ENCODE results near the gene IGSF23. TPM values are rescaled to one million over a fixed set of nuclear protein-coding genes. Genes with fewer than 3 reads are reported as not detected.

Gene IGSF23
- total and polyA plus RNA-seq, 7 donors, result not detected

DNA sequence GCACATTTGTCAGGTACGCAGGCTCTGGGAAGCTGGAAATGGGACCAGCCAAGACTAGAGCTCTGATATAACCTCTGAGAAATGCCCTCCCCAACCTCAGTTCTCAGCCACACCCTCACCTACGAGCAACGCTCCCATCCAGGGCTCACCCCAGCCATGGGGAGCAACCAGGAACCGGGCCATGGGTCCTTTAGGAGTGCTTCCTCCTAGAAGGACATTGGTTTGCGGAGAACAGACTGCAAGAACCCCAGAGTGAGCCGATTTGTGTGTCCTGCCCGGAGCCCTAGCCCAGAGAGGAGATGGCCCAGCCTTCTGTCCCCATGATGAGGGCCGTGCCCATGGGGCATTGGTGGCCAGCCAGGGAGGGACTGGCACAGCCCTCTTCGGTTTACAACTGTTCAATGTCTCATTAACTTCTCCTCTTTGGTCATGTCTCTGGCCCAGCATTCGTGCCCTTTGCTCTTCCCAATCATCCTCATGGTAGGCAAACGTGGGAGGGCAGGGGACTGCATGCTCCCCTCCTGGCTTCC is 32.9 kb upstream of the IGSF23 start:
- DNase-seq, result no peak
- intact Hi-C loops (cut with DNase I), result no loop called here
- 34 to 68% methylated on average over 11 of the region's 11 CpGs for WGBS, 2 donors
- Histone ChIP-seq H3K4me3 (no peak overlapping the region), H3K36me3 (no peaks in the 10 kb centered on the region), H3K9me3 (no peaks in the 10 kb centered on the region), H3K27ac (no peak overlapping the region), H3K27me3 (peaks cover 0 to 7% (median 5%) of the 10 kb centered on the region in 3 donors), H3K4me1 (no peaks in the 10 kb centered on the region)
- no peak for TF ChIP-seq POLR2AphosphoS5 (IDR thresholded peaks at IDR 0.05)
- TF ChIP-seq, protein P1, sequence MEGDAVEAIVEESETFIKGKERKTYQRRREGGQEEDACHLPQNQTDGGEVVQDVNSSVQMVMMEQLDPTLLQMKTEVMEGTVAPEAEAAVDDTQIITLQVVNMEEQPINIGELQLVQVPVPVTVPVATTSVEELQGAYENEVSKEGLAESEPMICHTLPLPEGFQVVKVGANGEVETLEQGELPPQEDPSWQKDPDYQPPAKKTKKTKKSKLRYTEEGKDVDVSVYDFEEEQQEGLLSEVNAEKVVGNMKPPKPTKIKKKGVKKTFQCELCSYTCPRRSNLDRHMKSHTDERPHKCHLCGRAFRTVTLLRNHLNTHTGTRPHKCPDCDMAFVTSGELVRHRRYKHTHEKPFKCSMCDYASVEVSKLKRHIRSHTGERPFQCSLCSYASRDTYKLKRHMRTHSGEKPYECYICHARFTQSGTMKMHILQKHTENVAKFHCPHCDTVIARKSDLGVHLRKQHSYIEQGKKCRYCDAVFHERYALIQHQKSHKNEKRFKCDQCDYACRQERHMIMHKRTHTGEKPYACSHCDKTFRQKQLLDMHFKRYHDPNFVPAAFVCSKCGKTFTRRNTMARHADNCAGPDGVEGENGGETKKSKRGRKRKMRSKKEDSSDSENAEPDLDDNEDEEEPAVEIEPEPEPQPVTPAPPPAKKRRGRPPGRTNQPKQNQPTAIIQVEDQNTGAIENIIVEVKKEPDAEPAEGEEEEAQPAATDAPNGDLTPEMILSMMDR (IDR thresholded peaks at IDR 0.05), result no peak

GRCh38 chr19:44581288-44581687 is 32.1 kb upstream of the IGSF23 start:
- TF ChIP-seq, protein P1 (IDR thresholded peaks at IDR 0.05), result no peak
- TF ChIP-seq POLR2AphosphoS5 (IDR thresholded peaks at IDR 0.05) (no peak), POLR2A (IDR thresholded peaks at IDR 0.05) (no peak), EP300 (IDR thresholded peaks at IDR 0.05) (no peak)
- Histone ChIP-seq H3K27ac (no peak overlapping the region), H3K4me1 (no peaks in the 10 kb centered on the region), H3K36me3 (no peaks in the 10 kb centered on the region), H3K4me3 (no peak overlapping the region), H3K27me3 (peaks cover 0 to 7% (median 5%) of the 10 kb centered on the region in 3 donors), H3K9me3 (no peaks in the 10 kb centered on the region)
- no peak for DNase-seq
- 93 to 99% methylated on average over 2 of the region's 2 CpGs for WGBS, 2 donors
- intact Hi-C loops (cut with DNase I), result no loop called here

DNA sequence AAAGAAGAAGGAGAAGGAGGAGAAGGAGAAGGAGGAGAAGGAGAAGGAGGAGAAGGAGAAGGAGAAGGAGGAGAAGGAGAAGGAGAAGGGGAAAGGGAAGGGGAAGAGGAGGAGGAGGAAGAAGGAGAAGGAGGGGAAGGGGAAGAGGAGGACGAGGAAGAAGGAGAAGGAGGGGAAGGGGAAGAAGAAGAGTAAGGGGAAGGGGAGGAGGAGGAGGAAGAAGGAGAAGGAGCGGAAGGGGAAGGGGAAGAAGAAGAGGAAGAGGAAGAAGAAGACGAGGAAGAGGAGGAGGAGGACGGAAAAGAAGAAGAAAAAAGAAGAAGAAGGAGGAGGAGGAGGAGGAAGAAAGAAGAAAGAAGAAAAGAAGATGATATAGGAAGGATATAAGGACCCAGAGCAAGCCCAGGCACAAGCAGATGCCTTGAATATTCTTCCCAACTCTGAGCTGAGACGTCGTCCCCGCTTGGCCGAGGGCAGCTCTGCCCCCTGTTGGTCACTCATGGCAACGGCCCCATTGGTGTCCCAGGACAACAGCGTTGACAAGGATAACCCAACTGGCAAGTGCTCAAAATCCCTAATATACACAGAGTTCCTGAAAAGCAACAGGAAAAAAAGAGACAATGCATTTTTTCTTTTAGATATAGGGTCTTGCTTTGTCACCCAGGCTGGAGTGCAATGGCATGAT is 30.6 kb upstream of the IGSF23 start:
- WGBS, 2 donors, result 29 to 32% methylated on average over 10 of the region's 10 CpGs
- no peak for TF ChIP-seq EP300 (IDR thresholded peaks at IDR 0.05)
- TF ChIP-seq, protein P1 (IDR thresholded peaks at IDR 0.05), result no peak
- no peak for TF ChIP-seq POLR2A (IDR thresholded peaks at IDR 0.05)
- no peak for TF ChIP-seq POLR2AphosphoS5 (IDR thresholded peaks at IDR 0.05)
- Histone ChIP-seq H3K9me3 (no peaks in the 10 kb centered on the region), H3K4me1 (peaks cover 0 to 1% (median 0%) of the 10 kb centered on the region in 4 donors), H3K27me3 (peaks cover 0 to 7% (median 5%) of the 10 kb centered on the region in 3 donors), H3K4me3 (no peak overlapping the region), H3K36me3 (no peaks in the 10 kb centered on the region), H3K27ac (no peak overlapping the region)
- intact Hi-C loops (cut with DNase I), result no loop called here
- DNase-seq, result no peak

DNA sequence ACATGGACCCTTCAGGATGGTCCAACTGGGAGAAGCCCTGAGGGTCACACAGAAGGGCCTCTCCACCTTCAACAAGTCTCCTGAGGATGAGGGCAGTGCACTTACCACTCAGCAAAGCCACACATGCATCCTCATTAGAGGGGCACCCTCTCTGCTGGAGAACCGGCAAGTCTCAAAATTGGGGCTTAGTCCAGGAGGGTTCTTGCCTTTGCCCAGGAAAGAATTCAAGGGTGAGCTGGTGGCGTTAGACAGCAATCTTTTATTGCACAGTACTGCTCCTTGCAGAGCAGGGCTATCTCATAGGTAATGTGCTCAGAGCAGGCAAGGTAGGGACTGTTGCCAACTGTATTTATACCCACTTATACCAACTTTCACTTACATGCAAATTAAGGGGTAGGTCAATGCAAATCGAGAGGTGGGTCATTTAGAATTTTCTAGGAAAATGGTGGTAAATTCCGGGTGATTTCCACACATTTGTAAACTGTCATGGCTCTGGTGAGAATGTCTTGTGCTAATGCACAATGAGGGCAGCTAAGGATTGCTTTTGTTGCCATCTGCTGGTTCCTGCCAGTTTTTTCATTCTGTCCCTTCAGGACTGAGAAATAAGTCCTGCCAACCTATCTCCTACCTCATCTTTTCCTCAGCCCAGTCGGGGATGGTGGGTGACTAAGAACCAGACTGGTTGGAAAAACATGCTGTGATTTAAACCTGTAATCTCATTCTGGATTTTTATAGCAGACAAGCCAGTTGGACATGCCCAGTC is 27.8 kb upstream of the IGSF23 start:
- Histone ChIP-seq H3K27ac (no peak overlapping the region), H3K4me1 (peaks cover 0 to 6% (median 0%) of the 10 kb centered on the region in 4 donors), H3K36me3 (no peaks in the 10 kb centered on the region), H3K27me3 (peaks cover 0 to 7% (median 5%) of the 10 kb centered on the region in 3 donors), H3K4me3 (no peak overlapping the region), H3K9me3 (no peaks in the 10 kb centered on the region)
- DNase-seq, result no peak
- TF ChIP-seq, protein P1 (IDR thresholded peaks at IDR 0.05), result no peak
- TF ChIP-seq EP300 (IDR thresholded peaks at IDR 0.05) (no peak), POLR2A (IDR thresholded peaks at IDR 0.05) (no peak), POLR2AphosphoS5 (IDR thresholded peaks at IDR 0.05) (no peak)
- 56 to 81% methylated on average over 5 of the region's 5 CpGs for WGBS, 2 donors
- intact Hi-C loops (cut with DNase I), result no loop called here

All from sigmoid colon (tissue), 7 donors.